Measurements from ENCODE around the gene SLC12A8.
A peak's percentile ranks its signal among the peaks of the same experiment; 100 is the strongest.

The SLC12A8 gene

GRCh38 chr3:125072749-125073389, 139.7 kb downstream of the SLC12A8 start:
- peak; percentile 85 to 92 for DNase-seq

GRCh38 chr3:125072301-125072700, 140.2 kb downstream of the SLC12A8 start:
- DNase-seq, result peak; percentile 90 to 97

GRCh38 chr3:125069968-125070745, 142.4 kb downstream of the SLC12A8 start:
- no peak for DNase-seq

- DNase-seq, result no peak
Observed at GRCh38 chr3:125069452-125069851, 143.1 kb downstream of the SLC12A8 start.

GRCh38 chr3:125068265-125068664, 144.3 kb downstream of the SLC12A8 start:
- no peak for DNase-seq

- no peak for DNase-seq
Observed at GRCh38 chr3:125067225-125067624, 145.3 kb downstream of the SLC12A8 start.

GRCh38 chr3:125062904-125063618, 149.5 kb downstream of the SLC12A8 start:
- DNase-seq, result peak in 1 of 2 experiments; percentile 41

- DNase-seq, result no peak
Observed at GRCh38 chr3:125061646-125062045, 150.9 kb downstream of the SLC12A8 start.

- no peak for DNase-seq
Observed at GRCh38 chr3:125061170-125061569, 151.4 kb downstream of the SLC12A8 start.

- peak in 1 of 2 experiments; percentile 15 for DNase-seq
Observed at GRCh38 chr3:125059488-125060245, 152.9 kb downstream of the SLC12A8 start.

GRCh38 chr3:125058959-125059358, 153.6 kb downstream of the SLC12A8 start:
- no peak for DNase-seq

GRCh38 chr3:125058529-125058928, 154.0 kb downstream of the SLC12A8 start:
- no peak for DNase-seq

GRCh38 chr3:125057186-125057850, 155.2 kb downstream of the SLC12A8 start:
- DNase-seq, result no peak

GRCh38 chr3:125055913-125056745, 156.4 kb downstream of the SLC12A8 start, which contains the start of gene HEG1:
Gene HEG1 (minus strand): TSS chr3:125055997. CDS start chr3:125055890, 107 bp downstream.
- DNase-seq, result peak; percentile 61 to 86

GRCh38 chr3:125055331-125055912, 157.1 kb downstream of the SLC12A8 start:
- peak in 1 of 2 experiments; percentile 19 for DNase-seq

GRCh38 chr3:125054449-125055329, 157.9 kb downstream of the SLC12A8 start:
- peak in 1 of 2 experiments; percentile 28 for DNase-seq

GRCh38 chr3:125054062-125054448, 158.5 kb downstream of the SLC12A8 start:
- no peak for DNase-seq

- DNase-seq, result no peak
Observed at GRCh38 chr3:125053304-125053699, 159.2 kb downstream of the SLC12A8 start.

- DNase-seq, result peak in 1 of 2 experiments; percentile 65
Observed at GRCh38 chr3:125052624-125053303, 159.8 kb downstream of the SLC12A8 start.
